Erythroblast (primary cell): ENCODE measurements around the gene KCNS1.

ENCODE experiments used
- GATA1 ChIP-seq: IDR thresholded peaks from 2 replicates; pipeline ENCODE4 v1.6.1; 2011; ENCODE audit warnings: low read depth, mild to moderate bottlenecking, control low read depth, low read length, moderate library complexity
- POLR2A ChIP-seq: IDR thresholded peaks from 2 replicates; pipeline ENCODE4 v1.6.1; 2011; ENCODE audit warnings: mild to moderate bottlenecking, low read length

GRCh38 chr20:45115829-45116228, 14.9 kb upstream of the KCNS1 start:
- no peak for TF ChIP-seq POLR2A
- no peak for TF ChIP-seq GATA1
